Activated T-helper 2 cell treated with anti-CD3 and anti-CD28 coated beads, Interferon-gamma antibody, Interleukin-2, Interleukin-4, amounts not matched to agents 10 μg/mL and 5 μg/mL and 100 μg/mL, durations not matched to agents 14 hours and 24 hours and 36 hours (primary cell): Measurements from ENCODE around the gene SUSD4. TPM values are rescaled to one million over a fixed set of nuclear protein-coding genes. Genes with fewer than 3 reads are reported as not detected.

Experiments
- DNase-seq: peaks from one replicate; pipeline ENCODE4 v3.0.0; 2021; ENCODE audit warnings: low spot score
- H3K27ac Mint-ChIP-seq: one replicate; pipeline ENCODE4 v1.8.0; 2021; ENCODE audit warnings: mixed read lengths
- H3K27me3 Mint-ChIP-seq: one replicate; pipeline ENCODE4 v1.8.0; 2021; ENCODE audit warnings: low read depth, mixed read lengths
- H3K36me3 Mint-ChIP-seq: one replicate; pipeline ENCODE4 v1.8.0; 2021; ENCODE audit warnings: low read depth, mixed read lengths
- H3K4me1 Mint-ChIP-seq: one replicate; pipeline ENCODE4 v1.8.0; 2021; ENCODE audit warnings: low read depth, mixed read lengths
- H3K4me3 Mint-ChIP-seq: one replicate; pipeline ENCODE4 v1.8.0; 2021; ENCODE audit warnings: low read depth, mild to moderate bottlenecking, moderate library complexity, mixed read lengths
- H3K9me3 Mint-ChIP-seq: one replicate; pipeline ENCODE4 v1.8.0; 2021; ENCODE audit warnings: mixed read lengths
- intact Hi-C: fragments of 100-400 bp; cut with micrococcal nuclease; formaldehyde crosslinking; loops from one replicate; pipeline ENCODE4 v1.15.1; 2023
- total RNA-seq: library from RNA; stranded (reverse); gene quantifications from 2 replicates; pipeline ENCODE4 v1.2.3, GENCODE V29; 2022

The SUSD4 gene
- total RNA-seq, 1 donor from 2014 or later: 0.18 TPM

- H3K27ac Mint-ChIP-seq: no peak overlapping the region
Measured at GRCh38 chr1:223211323-223211985, 152.5 kb downstream of the SUSD4 start.

GRCh38 chr1:223210788-223211120 lies 153.2 kb downstream of the SUSD4 start:
- no peaks in the 10 kb centered on the region for H3K9me3 Mint-ChIP-seq
- H3K27ac Mint-ChIP-seq: no peak overlapping the region
- no peak for DNase-seq
- intact Hi-C loops: no loop called here
- no peak overlapping the region for H3K4me3 Mint-ChIP-seq
- no peaks in the 10 kb centered on the region for H3K36me3 Mint-ChIP-seq
- peaks cover 26% of the 10 kb centered on the region for H3K27me3 Mint-ChIP-seq
- no peaks in the 10 kb centered on the region for H3K4me1 Mint-ChIP-seq

More at GRCh38 chr1:223211323-223211985, 152.5 kb downstream of the SUSD4 start:
- Mint-ChIP-seq H3K4me3 (no peak overlapping the region), H3K9me3 (no peaks in the 10 kb centered on the region), H3K27me3 (peaks cover 26% of the 10 kb centered on the region), H3K36me3 (no peaks in the 10 kb centered on the region), H3K4me1 (no peaks in the 10 kb centered on the region)
- intact Hi-C loops: no loop called here
- no peak for DNase-seq

- intact Hi-C loops: no loop called here
- Mint-ChIP-seq H3K27me3 (peaks cover 26% of the 10 kb centered on the region), H3K36me3 (no peaks in the 10 kb centered on the region), H3K4me1 (no peaks in the 10 kb centered on the region), H3K4me3 (no peak overlapping the region), H3K9me3 (no peaks in the 10 kb centered on the region), H3K27ac (no peak overlapping the region)
- DNase-seq: no peak
Measured at GRCh38 chr1:223209992-223210787, 153.8 kb downstream of the SUSD4 start.

- Mint-ChIP-seq H3K36me3 (no peaks in the 10 kb centered on the region), H3K4me1 (no peaks in the 10 kb centered on the region), H3K4me3 (no peak overlapping the region), H3K9me3 (no peaks in the 10 kb centered on the region), H3K27ac (no peak overlapping the region), H3K27me3 (peaks cover 26% of the 10 kb centered on the region)
- no peak for DNase-seq
- intact Hi-C loops: no loop called here
Measured at GRCh38 chr1:223209293-223209898, 154.6 kb downstream of the SUSD4 start.

GRCh38 chr1:223208164-223209076 lies 155.6 kb downstream of the SUSD4 start:
- no peak for DNase-seq
- H3K27ac Mint-ChIP-seq: no peak overlapping the region
- no peaks in the 10 kb centered on the region for H3K9me3 Mint-ChIP-seq
- H3K27me3 Mint-ChIP-seq: peaks cover 21% of the 10 kb centered on the region
- no peaks in the 10 kb centered on the region for H3K4me1 Mint-ChIP-seq
- intact Hi-C loops: no loop called here
- no peak overlapping the region for H3K4me3 Mint-ChIP-seq
- no peaks in the 10 kb centered on the region for H3K36me3 Mint-ChIP-seq

- Mint-ChIP-seq H3K4me1 (no peaks in the 10 kb centered on the region), H3K36me3 (no peaks in the 10 kb centered on the region), H3K9me3 (no peaks in the 10 kb centered on the region), H3K27ac (no peak overlapping the region), H3K27me3 (peaks cover 18% of the 10 kb centered on the region), H3K4me3 (no peak overlapping the region)
- intact Hi-C loops: no loop called here
- no peak for DNase-seq
Measured at GRCh38 chr1:223207293-223208066, 156.5 kb downstream of the SUSD4 start.

- peaks cover 13% of the 10 kb centered on the region for H3K27me3 Mint-ChIP-seq
- intact Hi-C loops: no loop called here
- no peaks in the 10 kb centered on the region for H3K36me3 Mint-ChIP-seq
- no peaks in the 10 kb centered on the region for H3K4me1 Mint-ChIP-seq
- DNase-seq: no peak
- H3K4me3 Mint-ChIP-seq: no peak overlapping the region
- no peaks in the 10 kb centered on the region for H3K9me3 Mint-ChIP-seq
- no peak overlapping the region for H3K27ac Mint-ChIP-seq
Measured at GRCh38 chr1:223204424-223204823, 159.6 kb downstream of the SUSD4 start.

- no peaks in the 10 kb centered on the region for H3K36me3 Mint-ChIP-seq
- H3K27me3 Mint-ChIP-seq: peaks cover 7% of the 10 kb centered on the region
- intact Hi-C loops: no loop called here
- H3K4me3 Mint-ChIP-seq: no peak overlapping the region
- H3K27ac Mint-ChIP-seq: no peak overlapping the region
- peaks cover 3% of the 10 kb centered on the region for H3K4me1 Mint-ChIP-seq
- no peak for DNase-seq
- no peaks in the 10 kb centered on the region for H3K9me3 Mint-ChIP-seq
Measured at GRCh38 chr1:223203694-223204093, 160.3 kb downstream of the SUSD4 start.

- H3K27ac Mint-ChIP-seq: no peak overlapping the region
- H3K36me3 Mint-ChIP-seq: no peaks in the 10 kb centered on the region
- intact Hi-C loops: no loop called here
- no peaks in the 10 kb centered on the region for H3K9me3 Mint-ChIP-seq
- H3K4me3 Mint-ChIP-seq: no peak overlapping the region
- peaks cover 7% of the 10 kb centered on the region for H3K27me3 Mint-ChIP-seq
- no peak for DNase-seq
- H3K4me1 Mint-ChIP-seq: peaks cover 6% of the 10 kb centered on the region
Measured at GRCh38 chr1:223203034-223203408, 161.0 kb downstream of the SUSD4 start.

- no peak overlapping the region for H3K27ac Mint-ChIP-seq
- H3K9me3 Mint-ChIP-seq: no peaks in the 10 kb centered on the region
- H3K36me3 Mint-ChIP-seq: no peaks in the 10 kb centered on the region
- no peak for DNase-seq
- H3K27me3 Mint-ChIP-seq: peaks cover 9% of the 10 kb centered on the region
- intact Hi-C loops: no loop called here
- H3K4me3 Mint-ChIP-seq: no peak overlapping the region
- H3K4me1 Mint-ChIP-seq: peaks cover 6% of the 10 kb centered on the region
Measured at GRCh38 chr1:223202376-223203033, 161.5 kb downstream of the SUSD4 start.

- no peak overlapping the region for H3K4me3 Mint-ChIP-seq
- intact Hi-C loops: no loop called here
- peaks cover 9% of the 10 kb centered on the region for H3K4me1 Mint-ChIP-seq
- H3K27ac Mint-ChIP-seq: no peak overlapping the region
- H3K27me3 Mint-ChIP-seq: peaks cover 12% of the 10 kb centered on the region
- H3K9me3 Mint-ChIP-seq: no peaks in the 10 kb centered on the region
- no peaks in the 10 kb centered on the region for H3K36me3 Mint-ChIP-seq
- DNase-seq: no peak
Measured at GRCh38 chr1:223201967-223202366, 162.0 kb downstream of the SUSD4 start.
